Astrocyte (in vitro differentiated cells and primary cell): ENCODE measurements around the gene PVALB.

ENCODE experiments used
- CTCF ChIP-seq: IDR thresholded peaks from 2 replicates; pipeline ENCODE4 v1.5.1; 2011; ENCODE audit warnings: low read depth, mild to moderate bottlenecking, inconsistent platforms, low read length, moderate library complexity; ENCODE audit not compliant: insufficient read depth
- EZH2 ChIP-seq: IDR thresholded peaks from 2 replicates; pipeline ENCODE4 v1.6.1; 2012; ENCODE audit warnings: mild to moderate bottlenecking, low read length, inconsistent platforms; ENCODE audit not compliant: insufficient read depth

GRCh38 chr22:36797911-36798673 is 18.7 kb downstream of the PVALB start:
- TF ChIP-seq CTCF (no peak), EZH2 (no peak)
